Mesothelial cell of epicardium (in vitro differentiated cells): Measurements from ENCODE around the gene CIB4. TPM values are rescaled to one million over a fixed set of nuclear protein-coding genes. Genes with fewer than 3 reads are reported as not detected.

ENCODE experiments used
- DNase-seq, 2 experiments: peaks; one replicate each; pipeline ENCODE4 v3.0.0; 2021; ENCODE audit warnings: low spot score in 2 of 2; ENCODE audit not compliant: unreplicated experiment in 2 of 2
- H3K27ac Mint-ChIP-seq: 2 replicates; pipeline ENCODE4 v1.8.0; 2021; ENCODE audit warnings: mixed read lengths
- H3K27me3 Mint-ChIP-seq: 2 replicates; pipeline ENCODE4 v1.8.0; 2021; ENCODE audit warnings: low read depth, mixed read lengths
- H3K36me3 Mint-ChIP-seq: 2 replicates; pipeline ENCODE4 v1.8.0; 2021; ENCODE audit warnings: mixed read lengths
- H3K4me1 Mint-ChIP-seq: 2 replicates; pipeline ENCODE4 v1.8.0; 2021; ENCODE audit warnings: mixed read lengths
- H3K4me3 Mint-ChIP-seq: 2 replicates; pipeline ENCODE4 v1.8.0; 2021; ENCODE audit warnings: mild to moderate bottlenecking, moderate library complexity, mixed read lengths
- H3K9me3 Mint-ChIP-seq: 2 replicates; pipeline ENCODE4 v1.8.0; 2021; ENCODE audit warnings: mixed read lengths
- CTCF ChIP-seq: fragments of 200-600 bp; sonication (generic); IDR thresholded peaks from one replicate; pipeline ENCODE4 v1.5.0; 2021; ENCODE audit warnings: antibody characterized with exemption; ENCODE audit not compliant: unreplicated experiment
- total RNA-seq: library from RNA; stranded (reverse); gene quantifications from 3 replicates; pipeline ENCODE4 v1.2.1, GENCODE V29; 2021

CIB4 gene
- total RNA-seq, 1 donor from 2014 or later = not detected

DNA sequence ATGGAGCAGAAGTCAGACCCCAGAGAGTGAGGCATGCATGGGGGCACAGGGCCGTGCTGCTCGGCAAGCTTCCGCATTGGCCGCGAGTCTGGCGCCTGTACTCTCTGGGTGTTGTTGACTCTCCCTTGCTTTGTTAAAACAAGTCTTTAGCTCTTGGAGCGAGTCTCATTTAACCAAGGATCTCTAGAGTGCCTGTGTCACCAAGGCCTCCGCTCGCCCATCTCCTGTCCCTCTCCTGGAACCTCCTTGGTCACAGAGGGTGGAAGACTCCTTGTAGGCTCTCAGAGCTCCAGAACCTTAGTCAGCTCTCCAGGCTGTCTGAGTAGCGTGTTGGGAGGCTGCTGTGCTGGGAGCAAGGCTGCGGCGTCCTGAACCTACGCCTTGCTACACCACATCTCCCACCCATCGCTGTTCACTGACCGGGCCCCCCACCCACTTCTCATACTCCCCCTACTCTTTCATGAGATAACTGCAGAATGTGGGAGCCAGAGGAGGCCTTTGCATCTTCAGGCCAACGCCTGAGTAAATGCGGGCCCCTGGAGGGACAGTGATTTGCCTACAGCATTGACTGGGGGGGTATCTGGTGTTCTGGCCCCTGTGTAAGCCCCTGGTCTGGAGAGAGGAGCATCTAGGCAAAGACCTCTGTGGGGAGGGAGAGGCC, 66.1 kb downstream of the CIB4 start:
- H3K4me3 Mint-ChIP-seq = no peak overlapping the region
- no peaks in the 10 kb centered on the region for H3K9me3 Mint-ChIP-seq
- no peak for TF ChIP-seq CTCF
- no peaks in the 10 kb centered on the region for H3K4me1 Mint-ChIP-seq
- H3K27ac Mint-ChIP-seq = no peak overlapping the region
- peaks cover 75% of the 10 kb centered on the region for H3K27me3 Mint-ChIP-seq
- H3K36me3 Mint-ChIP-seq = no peaks in the 10 kb centered on the region
- DNase-seq = no peak

DNA sequence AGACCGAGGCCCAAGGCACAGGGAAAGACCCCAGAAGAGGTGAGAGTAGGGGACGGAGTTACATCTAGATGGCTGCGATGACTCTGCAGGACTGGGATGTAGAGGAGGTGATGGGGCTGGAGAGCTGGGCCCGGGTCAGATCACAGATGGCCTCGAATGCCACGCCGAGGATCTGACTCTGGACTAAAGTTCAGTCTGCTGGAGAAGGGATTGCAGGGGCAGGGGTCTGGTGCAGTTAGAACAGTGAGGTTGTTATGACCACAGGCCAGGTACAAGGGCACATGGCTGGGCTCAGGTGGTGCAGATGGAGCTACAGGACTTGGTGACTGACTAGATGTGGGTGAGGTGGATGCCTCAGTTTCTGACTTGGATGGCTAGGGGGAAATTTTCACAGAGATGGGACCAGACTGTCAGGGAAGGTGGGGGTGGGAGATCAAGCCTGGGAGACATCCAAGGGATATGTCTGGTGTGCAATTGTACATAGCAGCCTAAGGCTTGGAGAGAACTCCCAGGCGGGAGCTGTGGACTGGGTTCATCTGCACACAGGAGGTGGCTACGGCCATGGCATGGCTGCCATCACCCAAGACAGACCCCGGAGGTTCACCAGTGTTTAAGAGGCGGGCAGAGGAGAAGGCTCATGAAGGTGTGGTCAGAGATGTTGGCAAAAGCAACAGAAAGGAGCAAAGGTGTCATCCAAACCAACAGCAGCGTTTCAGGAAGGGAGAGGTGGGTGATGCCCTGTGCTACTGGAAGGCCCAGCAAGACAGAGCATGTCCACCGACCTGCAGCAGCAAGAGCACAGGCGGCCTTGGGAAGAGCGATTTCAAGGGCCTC, 66.9 kb downstream of the CIB4 start:
- TF ChIP-seq CTCF = no peak
- no peak for DNase-seq
- peaks cover 77% of the 10 kb centered on the region for H3K27me3 Mint-ChIP-seq
- H3K27ac Mint-ChIP-seq = no peak overlapping the region
- H3K4me3 Mint-ChIP-seq = no peak overlapping the region
- no peaks in the 10 kb centered on the region for H3K9me3 Mint-ChIP-seq
- H3K4me1 Mint-ChIP-seq = no peaks in the 10 kb centered on the region
- no peaks in the 10 kb centered on the region for H3K36me3 Mint-ChIP-seq

- Mint-ChIP-seq H3K4me3 (no peak overlapping the region), H3K27me3 (peaks cover 75% of the 10 kb centered on the region), H3K4me1 (no peaks in the 10 kb centered on the region), H3K36me3 (no peaks in the 10 kb centered on the region), H3K9me3 (no peaks in the 10 kb centered on the region), H3K27ac (no peak overlapping the region)
- no peak for TF ChIP-seq CTCF
- DNase-seq = no peak
Measured at GRCh38 chr2:26573241-26573925, 67.8 kb downstream of the CIB4 start.

- Mint-ChIP-seq H3K9me3 (no peaks in the 10 kb centered on the region), H3K27me3 (peaks cover 75% of the 10 kb centered on the region), H3K36me3 (no peaks in the 10 kb centered on the region), H3K27ac (no peak overlapping the region), H3K4me3 (no peak overlapping the region), H3K4me1 (no peaks in the 10 kb centered on the region)
- DNase-seq = no peak
- TF ChIP-seq CTCF = no peak
Measured at GRCh38 chr2:26572591-26572990, 68.6 kb downstream of the CIB4 start.

GRCh38 chr2:26571316-26571715, 69.8 kb downstream of the CIB4 start:
- H3K4me3 Mint-ChIP-seq = no peak overlapping the region
- no peak for DNase-seq
- no peak for TF ChIP-seq CTCF
- no peak overlapping the region for H3K27ac Mint-ChIP-seq
- H3K9me3 Mint-ChIP-seq = no peaks in the 10 kb centered on the region
- no peaks in the 10 kb centered on the region for H3K4me1 Mint-ChIP-seq
- H3K36me3 Mint-ChIP-seq = no peaks in the 10 kb centered on the region
- peaks cover 73% of the 10 kb centered on the region for H3K27me3 Mint-ChIP-seq
